Endothelial cell of umbilical vein (primary cell): ENCODE results near the gene SLC35F3. TPM values are rescaled to one million over a fixed set of nuclear protein-coding genes. Genes with fewer than 3 reads are reported as not detected.

Source experiments
- BruUV-seq: library from RNA; stranded (reverse); fragments of 400-500 nt; replicated peaks from 2 replicates; lab custom pipeline; 2021; lab: Mats Ljungman, UMichigan
- CTCF ChIA-PET: fragments of 300-600, 350-600 bp; sonication (Branson Sonifier 250); formaldehyde crosslinking; loops from one replicate; lab custom pipeline; 2021; ENCODE audit warnings: antibody characterized with exemption, inconsistent platforms; lab: Charles Lee
- POLR2A ChIA-PET: fragments of 300-600, 350-600 bp; sonication (Branson Sonifier 250); formaldehyde crosslinking; loops from one replicate; lab custom pipeline; 2021; ENCODE audit warnings: antibody characterized with exemption, inconsistent platforms; lab: Charles Lee
- DNase-seq: peaks from one replicate; pipeline ENCODE4 v3.0.0-alpha.2; 2011; ENCODE audit warnings: low read depth, low spot score
- FAIRE-seq: peaks from 2 replicates; lab custom pipeline; 2011; peaks lifted over from hg19 to GRCh38; lab: Jason Lieb, UNC
- H2AFZ ChIP-seq: 2 replicates; pipeline ENCODE4 v1.6.0; 2012; ENCODE audit warnings: low read depth, low read length, control low read depth, inconsistent platforms
- H3K27ac ChIP-seq: 2 replicates; pipeline ENCODE4 v1.5.1; 2011; ENCODE audit warnings: low read depth, mild to moderate bottlenecking, control low read depth, low read length, moderate library complexity; ENCODE audit not compliant: insufficient read depth
- H3K27me3 ChIP-seq, 2 experiments: 2 replicates each; pipeline versions ENCODE4 v1.6.0 to v1.6.1; 2011; ENCODE audit warnings: low read length in 2 of 2, mixed read lengths in 1 of 2; ENCODE audit not compliant: control insufficient read depth in 2 of 2, insufficient read depth in 2 of 2
- H3K36me3 ChIP-seq, 2 experiments: 2 replicates in 1 of 2; 3 replicates in 1 of 2; pipeline ENCODE4 v1.5.1; 2011; ENCODE audit warnings: low read length in 2 of 2, mild to moderate bottlenecking in 1 of 2, moderate library complexity in 1 of 2; ENCODE audit not compliant: control insufficient read depth in 2 of 2, insufficient read depth in 2 of 2; ENCODE audit errors: extremely low read depth in 1 of 2
- H3K4me1 ChIP-seq: 3 replicates; pipeline ENCODE4 v1.5.1; 2011; ENCODE audit warnings: mild to moderate bottlenecking, low read length; ENCODE audit not compliant: control insufficient read depth, insufficient read depth; ENCODE audit errors: extremely low read depth
- H3K4me2 ChIP-seq: 2 replicates; pipeline ENCODE4 v1.6.1; 2011; ENCODE audit warnings: low read length, control low read depth, mixed read lengths; ENCODE audit not compliant: insufficient read depth
- H3K4me3 ChIP-seq, 3 experiments: fragments of 200-600 bp in 1 of 3; sonication (generic), shearing (Covaris generic) in 1 of 3; replicated peaks in 1 of 3; 2 replicates each; pipeline ENCODE4 v1.5.1; 2011 to 2016; ENCODE audit warnings: control low read depth in 3 of 3, low read length in 3 of 3, mild to moderate bottlenecking in 2 of 3, inconsistent platforms in 1 of 3, low read depth in 1 of 3, moderate library complexity in 1 of 3; ENCODE audit not compliant: insufficient read depth in 1 of 3
- H3K79me2 ChIP-seq: 2 replicates; pipeline ENCODE4 v1.6.0; 2012; ENCODE audit warnings: low read length, inconsistent platforms; ENCODE audit not compliant: control insufficient read depth, insufficient read depth
- H3K9ac ChIP-seq: replicated peaks from 2 replicates; pipeline ENCODE3; 2011; ENCODE audit warnings: low read length, control low read depth; ENCODE audit not compliant: insufficient read depth; ENCODE audit errors: extremely low read depth
- H3K9me1 ChIP-seq: replicated peaks from 3 replicates; pipeline ENCODE4 v1.6.0; 2011; ENCODE audit warnings: mild to moderate bottlenecking, low read length; ENCODE audit not compliant: control insufficient read depth, insufficient read depth; ENCODE audit errors: extremely low read depth
- H3K9me3 ChIP-seq: replicated peaks from 2 replicates; pipeline ENCODE4 v1.5.1; 2012; ENCODE audit warnings: low read length, inconsistent platforms; ENCODE audit not compliant: control insufficient read depth, insufficient read depth
- H4K20me1 ChIP-seq: replicated peaks from 2 replicates; pipeline ENCODE3; 2011; ENCODE audit warnings: mild to moderate bottlenecking, low read length; ENCODE audit not compliant: control insufficient read depth, insufficient read depth; ENCODE audit errors: extremely low read depth
- EZH2 ChIP-seq: IDR thresholded peaks from 2 replicates; pipeline ENCODE4 v1.6.1; 2012; ENCODE audit warnings: borderline replicate concordance, low read depth, mild to moderate bottlenecking, moderate library complexity, low read length, inconsistent platforms; ENCODE audit not compliant: severe bottlenecking
- FOS ChIP-seq: IDR thresholded peaks from 2 replicates; pipeline ENCODE4 v1.6.1; 2011; ENCODE audit warnings: mild to moderate bottlenecking, low read length, moderate library complexity, borderline replicate concordance; ENCODE audit not compliant: insufficient read depth
- GATA2 ChIP-seq: IDR thresholded peaks from 2 replicates; pipeline ENCODE4 v1.7.0; 2011; ENCODE audit warnings: low read depth, mild to moderate bottlenecking, moderate library complexity, mixed read lengths, low read length; ENCODE audit not compliant: insufficient read length, insufficient read depth
- JUN ChIP-seq: IDR thresholded peaks from 2 replicates; pipeline ENCODE4 v1.6.1; 2011; ENCODE audit warnings: borderline replicate concordance, low read depth; ENCODE audit not compliant: insufficient read length, insufficient read depth
- MYC ChIP-seq: IDR thresholded peaks from one replicate; pipeline ENCODE4 v1.6.1; 2011; ENCODE audit warnings: mild to moderate bottlenecking, low read depth, low read length
- POLR2A ChIP-seq: IDR thresholded peaks from 2 replicates; pipeline ENCODE4 v1.6.1; 2012; ENCODE audit warnings: low read depth, mild to moderate bottlenecking, control low read depth, low read length
- POLR2AphosphoS5 ChIP-seq: IDR thresholded peaks from 2 replicates; pipeline ENCODE4 v1.6.1; 2012; ENCODE audit warnings: low read depth, mild to moderate bottlenecking, control low read depth, low read length, moderate library complexity; ENCODE audit not compliant: insufficient read depth
- dilution Hi-C: fragments of 300-500 bp; cut with MboI; formaldehyde crosslinking; loops from one replicate; pipeline ENCODE4 v1.15.0; 2019; ENCODE audit warnings: low sequenced_read_pairs; ENCODE audit not compliant: extremely low pct_ligation_motif_present
- intact Hi-C: fragments of 100-400 bp; cut with micrococcal nuclease; formaldehyde crosslinking; loops from one replicate; pipeline ENCODE4 v1.10.0; 2022
- polyA plus RNA-seq, 4 experiments: library from polyadenylated mRNA; depleted of rRNA in 3 of 4; stranded (reverse) in 3 of 4; unstranded in 1 of 4; fragments of >200 nt; gene quantifications; 2 replicates each; pipeline versions ENCODE4 v1.2.1 to v1.2.3, GENCODE V29; 2011 to 2012; ENCODE audit warnings: missing spikeins in 1 of 4
- total RNA-seq: library from RNA; stranded (reverse); gene quantifications from 2 replicates; pipeline ENCODE4 v1.2.3, GENCODE V29; 2021
- TF ChIP-seq, protein P1 (sequence below), 2 donors: IDR thresholded peaks; 1 replicate in 1 of 2; 2 replicates in 1 of 2; pipeline ENCODE4 v1.5.1; 2011; ENCODE audit warnings: low read length in 2 of 2, mild to moderate bottlenecking in 2 of 2, moderate library complexity in 2 of 2, control low read depth in 1 of 2, inconsistent platforms in 1 of 2, low read depth in 1 of 2; ENCODE audit not compliant: insufficient read depth in 1 of 2; ENCODE audit errors: extremely low read depth in 1 of 2
- TF ChIP-seq, protein P2 (sequence below): IDR thresholded peaks from 2 replicates; pipeline ENCODE4 v1.6.1; 2011; ENCODE audit not compliant: insufficient read depth, insufficient read length

The SLC35F3 gene
- total and polyA plus RNA-seq, 2 donors (not counting 3 experiments of a cell fraction or from before 2014, with no cell fraction given), result not detected

DNA sequence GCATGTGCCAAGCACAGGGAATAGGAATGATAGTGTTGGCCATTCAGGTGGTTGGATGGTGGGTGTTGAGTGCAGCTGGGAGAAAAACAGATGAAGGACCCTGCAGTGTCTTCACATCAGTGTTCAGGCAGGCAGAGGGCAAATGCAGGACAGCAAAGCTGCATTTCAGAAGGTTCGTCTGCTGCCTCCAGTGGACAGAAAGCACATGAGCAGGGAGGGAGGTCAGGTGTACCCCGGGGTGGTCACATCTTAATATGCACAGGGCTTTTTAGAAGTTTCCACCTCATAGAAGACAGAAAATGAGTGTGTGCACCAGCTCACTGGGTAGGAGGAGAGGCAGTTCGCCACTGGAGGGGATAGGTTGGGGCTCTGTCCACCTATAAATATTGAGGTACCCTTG lies 184.9 kb downstream of the SLC35F3 start:
- Histone ChIP-seq H2AFZ (no peak overlapping the region), H4K20me1 (no peaks in the 10 kb centered on the region), H3K36me3 (no peaks in the 10 kb centered on the region), H3K9me3 (no peaks in the 10 kb centered on the region), H3K79me2 (no peaks in the 10 kb centered on the region), H3K9ac (no peak overlapping the region), H3K27ac (no peak overlapping the region), H3K4me1 (no peaks in the 10 kb centered on the region), H3K27me3 (no peaks in the 10 kb centered on the region), H3K9me1 (no peaks in the 10 kb centered on the region), H3K4me3 (no peak overlapping the region), H3K4me2 (no peak overlapping the region)
- BruUV-seq, result no TSS peak
- dilution Hi-C loops (no loop called here), intact Hi-C loops (no loop called here)
- CTCF ChIA-PET, result no interaction called here
- TF ChIP-seq, protein P1, sequence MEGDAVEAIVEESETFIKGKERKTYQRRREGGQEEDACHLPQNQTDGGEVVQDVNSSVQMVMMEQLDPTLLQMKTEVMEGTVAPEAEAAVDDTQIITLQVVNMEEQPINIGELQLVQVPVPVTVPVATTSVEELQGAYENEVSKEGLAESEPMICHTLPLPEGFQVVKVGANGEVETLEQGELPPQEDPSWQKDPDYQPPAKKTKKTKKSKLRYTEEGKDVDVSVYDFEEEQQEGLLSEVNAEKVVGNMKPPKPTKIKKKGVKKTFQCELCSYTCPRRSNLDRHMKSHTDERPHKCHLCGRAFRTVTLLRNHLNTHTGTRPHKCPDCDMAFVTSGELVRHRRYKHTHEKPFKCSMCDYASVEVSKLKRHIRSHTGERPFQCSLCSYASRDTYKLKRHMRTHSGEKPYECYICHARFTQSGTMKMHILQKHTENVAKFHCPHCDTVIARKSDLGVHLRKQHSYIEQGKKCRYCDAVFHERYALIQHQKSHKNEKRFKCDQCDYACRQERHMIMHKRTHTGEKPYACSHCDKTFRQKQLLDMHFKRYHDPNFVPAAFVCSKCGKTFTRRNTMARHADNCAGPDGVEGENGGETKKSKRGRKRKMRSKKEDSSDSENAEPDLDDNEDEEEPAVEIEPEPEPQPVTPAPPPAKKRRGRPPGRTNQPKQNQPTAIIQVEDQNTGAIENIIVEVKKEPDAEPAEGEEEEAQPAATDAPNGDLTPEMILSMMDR (IDR thresholded peaks at IDR 0.05; ENCODE audit: extremely low read depth in 1 of 2, insufficient read depth in 1 of 2, low read depth in 1 of 2, low read length in 2 of 2), result no peak
- no peak for TF ChIP-seq POLR2A
- TF ChIP-seq, protein P2, sequence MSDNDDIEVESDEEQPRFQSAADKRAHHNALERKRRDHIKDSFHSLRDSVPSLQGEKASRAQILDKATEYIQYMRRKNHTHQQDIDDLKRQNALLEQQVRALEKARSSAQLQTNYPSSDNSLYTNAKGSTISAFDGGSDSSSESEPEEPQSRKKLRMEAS, result no peak
- no peak for TF ChIP-seq EZH2
- no peak for TF ChIP-seq GATA2
- no peak for TF ChIP-seq POLR2AphosphoS5
- no peak for TF ChIP-seq MYC
- no peak for TF ChIP-seq JUN
- no peak for TF ChIP-seq FOS
- FAIRE-seq (no peak), DNase-seq (no peak)
- POLR2A ChIA-PET, result no interaction called here
